Mammary epithelial cell (primary cell): ENCODE measurements around the gene NRM.

Experiments
- EZH2 ChIP-seq: IDR thresholded peaks from 2 replicates; pipeline ENCODE4 v1.6.1; 2012; ENCODE audit warnings: low read length, inconsistent platforms, borderline replicate concordance
- TF ChIP-seq, protein P1 (sequence below), 2 donors: IDR thresholded peaks in 1 of 2; conservative IDR thresholded peaks in 1 of 2; 2 replicates each; pipeline ENCODE4 v1.5.1; 2011 to 2012; ENCODE audit warnings: inconsistent platforms in 2 of 2, low read length in 2 of 2, mild to moderate bottlenecking in 2 of 2, control low read depth in 1 of 2, low read depth in 1 of 2; ENCODE audit not compliant: insufficient read depth in 1 of 2; ENCODE audit errors: extremely low read depth in 1 of 2

DNA sequence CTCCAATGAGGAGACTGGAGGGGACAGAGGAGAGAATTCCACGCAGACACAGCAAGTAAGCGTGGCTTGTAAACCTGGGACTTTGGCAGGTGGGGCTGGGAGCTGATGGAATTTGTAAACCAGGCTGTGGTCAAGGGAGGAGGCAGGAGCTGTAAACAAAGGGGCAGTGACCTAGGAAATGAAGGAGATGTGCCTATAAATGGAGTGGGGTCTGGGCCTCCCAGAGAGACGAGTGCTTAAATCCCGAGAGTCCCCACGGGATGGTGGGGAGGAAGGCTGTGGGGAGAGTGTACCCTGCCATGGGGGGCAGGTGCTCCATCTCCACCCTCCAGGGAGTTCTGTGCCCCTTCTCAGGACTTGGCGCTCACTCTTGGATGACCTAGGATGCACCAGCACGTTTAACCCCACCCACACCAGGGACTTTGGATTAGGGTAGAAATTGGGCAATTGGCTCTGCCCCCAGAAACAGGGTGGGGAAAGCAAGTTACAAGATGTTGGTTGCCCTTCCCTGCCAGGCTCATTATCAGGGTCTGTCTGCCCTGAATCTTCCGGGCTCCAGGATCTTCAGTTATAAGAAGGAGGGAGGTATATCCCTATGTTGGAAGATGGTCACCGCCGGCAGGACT, 14.0 kb downstream of the NRM start:
- TF ChIP-seq, protein P1, sequence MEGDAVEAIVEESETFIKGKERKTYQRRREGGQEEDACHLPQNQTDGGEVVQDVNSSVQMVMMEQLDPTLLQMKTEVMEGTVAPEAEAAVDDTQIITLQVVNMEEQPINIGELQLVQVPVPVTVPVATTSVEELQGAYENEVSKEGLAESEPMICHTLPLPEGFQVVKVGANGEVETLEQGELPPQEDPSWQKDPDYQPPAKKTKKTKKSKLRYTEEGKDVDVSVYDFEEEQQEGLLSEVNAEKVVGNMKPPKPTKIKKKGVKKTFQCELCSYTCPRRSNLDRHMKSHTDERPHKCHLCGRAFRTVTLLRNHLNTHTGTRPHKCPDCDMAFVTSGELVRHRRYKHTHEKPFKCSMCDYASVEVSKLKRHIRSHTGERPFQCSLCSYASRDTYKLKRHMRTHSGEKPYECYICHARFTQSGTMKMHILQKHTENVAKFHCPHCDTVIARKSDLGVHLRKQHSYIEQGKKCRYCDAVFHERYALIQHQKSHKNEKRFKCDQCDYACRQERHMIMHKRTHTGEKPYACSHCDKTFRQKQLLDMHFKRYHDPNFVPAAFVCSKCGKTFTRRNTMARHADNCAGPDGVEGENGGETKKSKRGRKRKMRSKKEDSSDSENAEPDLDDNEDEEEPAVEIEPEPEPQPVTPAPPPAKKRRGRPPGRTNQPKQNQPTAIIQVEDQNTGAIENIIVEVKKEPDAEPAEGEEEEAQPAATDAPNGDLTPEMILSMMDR (conservative IDR thresholded peaks at IDR 0.05 in 1 of 2, IDR thresholded peaks at IDR 0.05 in 1 of 2; ENCODE audit: extremely low read depth in 1 of 2, insufficient read depth in 1 of 2, low read depth in 1 of 2, low read length in 2 of 2) = no peak
- TF ChIP-seq EZH2 = no peak
